HFF-Myc (cell line): ENCODE results near the gene CCNG2.

Source experiments
- DNase-seq: peaks from one replicate; pipeline ENCODE4 v3.0.0-alpha.2; 2011; ENCODE audit warnings: low read depth; ENCODE audit errors: extremely low read depth
- H3K4me3 ChIP-seq: replicated peaks from 2 replicates; pipeline ENCODE4 v1.5.1; 2011; ENCODE audit warnings: low read depth, mild to moderate bottlenecking, control low read depth, low read length
- TF ChIP-seq, protein P1 (sequence below): IDR thresholded peaks from 2 replicates; pipeline ENCODE4 v1.5.1; 2012; ENCODE audit warnings: mild to moderate bottlenecking, low read depth, low read length, control low read depth; ENCODE audit errors: missing control alignments

CCNG2 gene

DNA sequence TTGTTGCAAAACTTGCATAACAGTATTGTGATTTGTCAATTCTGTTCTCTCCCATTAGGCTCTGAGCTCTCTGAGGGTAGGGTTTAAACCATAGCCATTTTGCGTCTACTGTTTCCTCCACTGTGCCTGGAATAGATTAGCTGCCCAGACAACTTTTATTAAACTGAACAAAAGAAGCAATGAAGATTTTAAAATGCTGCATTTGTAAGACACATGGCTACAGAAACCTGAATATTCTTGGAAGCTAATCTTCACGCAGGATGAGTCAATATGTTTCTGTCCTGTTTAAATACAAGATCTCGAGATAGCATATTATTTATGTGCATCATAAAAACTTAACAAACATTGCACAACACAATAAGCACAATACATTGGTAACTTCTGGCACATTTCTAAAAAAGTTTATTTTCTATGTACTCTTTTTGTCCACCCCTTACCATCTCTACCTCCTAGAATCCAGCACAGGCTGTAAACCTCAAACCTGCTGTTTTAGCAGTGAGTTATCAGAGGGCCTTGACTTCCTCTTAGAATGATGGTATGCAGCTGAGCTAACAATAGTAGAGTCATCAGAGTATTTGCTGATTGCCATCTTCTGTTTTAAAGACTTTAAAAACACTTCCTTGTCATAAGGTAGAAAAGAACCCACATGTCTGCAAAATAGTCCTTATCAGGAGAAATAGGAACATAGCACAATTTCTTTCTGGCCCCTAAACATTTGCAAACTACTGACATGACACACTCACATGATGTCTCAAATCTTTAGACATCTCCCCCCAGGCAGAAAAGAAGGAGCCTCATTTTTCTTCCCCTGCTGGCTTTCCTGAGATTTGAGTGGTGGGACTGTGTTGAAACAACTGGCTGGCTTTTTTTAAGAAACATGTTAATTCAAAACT, 10.6 kb upstream of the CCNG2 start:
- no peak overlapping the region for H3K4me3 ChIP-seq
- DNase-seq = no peak
- TF ChIP-seq, protein P1, sequence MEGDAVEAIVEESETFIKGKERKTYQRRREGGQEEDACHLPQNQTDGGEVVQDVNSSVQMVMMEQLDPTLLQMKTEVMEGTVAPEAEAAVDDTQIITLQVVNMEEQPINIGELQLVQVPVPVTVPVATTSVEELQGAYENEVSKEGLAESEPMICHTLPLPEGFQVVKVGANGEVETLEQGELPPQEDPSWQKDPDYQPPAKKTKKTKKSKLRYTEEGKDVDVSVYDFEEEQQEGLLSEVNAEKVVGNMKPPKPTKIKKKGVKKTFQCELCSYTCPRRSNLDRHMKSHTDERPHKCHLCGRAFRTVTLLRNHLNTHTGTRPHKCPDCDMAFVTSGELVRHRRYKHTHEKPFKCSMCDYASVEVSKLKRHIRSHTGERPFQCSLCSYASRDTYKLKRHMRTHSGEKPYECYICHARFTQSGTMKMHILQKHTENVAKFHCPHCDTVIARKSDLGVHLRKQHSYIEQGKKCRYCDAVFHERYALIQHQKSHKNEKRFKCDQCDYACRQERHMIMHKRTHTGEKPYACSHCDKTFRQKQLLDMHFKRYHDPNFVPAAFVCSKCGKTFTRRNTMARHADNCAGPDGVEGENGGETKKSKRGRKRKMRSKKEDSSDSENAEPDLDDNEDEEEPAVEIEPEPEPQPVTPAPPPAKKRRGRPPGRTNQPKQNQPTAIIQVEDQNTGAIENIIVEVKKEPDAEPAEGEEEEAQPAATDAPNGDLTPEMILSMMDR = no peak

DNA sequence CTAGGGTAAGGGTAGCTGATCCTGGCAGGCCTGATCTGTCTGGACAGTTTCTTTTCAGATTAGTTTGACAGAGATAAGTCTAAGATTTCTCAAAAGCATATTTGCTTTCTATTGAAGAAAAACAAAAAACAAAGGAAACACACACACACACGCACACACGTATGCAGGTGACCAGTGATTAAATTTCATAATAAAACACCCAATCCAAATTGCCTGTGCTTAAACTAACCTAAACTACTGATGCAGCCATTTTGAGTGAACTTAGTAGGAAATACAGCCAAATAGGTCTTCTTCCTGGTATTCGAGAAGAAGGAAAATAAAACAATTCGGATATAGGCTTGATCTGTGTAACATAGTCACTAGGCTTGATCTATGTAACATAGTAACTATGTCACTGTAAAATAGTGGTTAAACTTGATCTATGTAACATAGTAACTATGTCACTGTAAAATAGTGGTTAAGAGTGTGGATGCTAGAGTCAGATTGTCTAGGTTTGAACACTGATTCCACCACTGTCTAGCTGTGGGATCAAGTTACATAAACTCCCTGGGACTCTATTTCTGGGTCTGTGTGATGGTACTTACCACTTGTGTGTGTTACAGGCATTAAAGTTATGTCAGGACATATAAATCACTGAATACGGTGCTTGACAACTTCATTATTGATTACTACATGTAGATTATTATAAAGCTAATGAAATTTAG, 9.8 kb upstream of the CCNG2 start:
- no peak overlapping the region for H3K4me3 ChIP-seq
- DNase-seq = no peak
- TF ChIP-seq, protein P1 = no peak

DNA sequence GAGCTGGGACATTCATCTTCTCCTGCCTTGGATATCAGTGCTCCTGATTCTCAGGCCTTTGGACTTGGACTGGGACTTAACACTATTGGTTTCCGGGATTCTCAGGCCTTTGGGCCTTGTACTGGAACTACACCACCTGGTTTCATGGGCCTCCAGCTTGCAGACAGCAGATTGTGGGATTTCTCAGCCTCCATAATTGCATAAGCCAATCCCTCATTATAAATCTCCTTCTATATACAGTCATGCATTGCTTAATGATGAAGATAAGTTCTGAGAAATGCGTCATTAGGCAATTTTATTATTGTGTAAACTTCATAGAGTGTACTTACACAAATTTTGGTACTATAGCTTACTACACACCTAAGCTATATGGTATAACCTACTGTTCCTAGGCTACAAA, 8.9 kb upstream of the CCNG2 start:
- TF ChIP-seq, protein P1 = no peak
- H3K4me3 ChIP-seq = no peak overlapping the region
- DNase-seq = no peak

DNA sequence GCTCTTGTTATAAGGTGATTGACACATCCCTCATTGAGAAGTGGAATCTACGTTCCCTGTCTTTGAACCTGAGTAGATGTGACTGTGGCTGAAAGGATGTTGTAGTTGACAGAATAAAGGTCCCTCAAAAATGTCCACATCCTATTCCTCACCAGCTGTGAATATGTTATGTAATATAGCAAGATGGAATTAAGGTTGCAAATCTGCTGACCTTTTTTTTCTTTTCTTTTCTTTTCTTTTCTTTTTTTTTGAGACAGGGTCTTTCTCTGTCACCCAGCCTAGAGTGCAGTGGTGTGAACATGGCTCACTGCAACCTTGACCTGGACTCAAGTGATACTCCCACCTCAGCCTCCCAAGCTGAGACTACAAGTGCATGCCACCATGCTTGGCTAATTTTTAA, 7.2 kb upstream of the CCNG2 start:
- TF ChIP-seq, protein P1 = no peak
- H3K4me3 ChIP-seq = no peak overlapping the region
- DNase-seq = no peak

DNA sequence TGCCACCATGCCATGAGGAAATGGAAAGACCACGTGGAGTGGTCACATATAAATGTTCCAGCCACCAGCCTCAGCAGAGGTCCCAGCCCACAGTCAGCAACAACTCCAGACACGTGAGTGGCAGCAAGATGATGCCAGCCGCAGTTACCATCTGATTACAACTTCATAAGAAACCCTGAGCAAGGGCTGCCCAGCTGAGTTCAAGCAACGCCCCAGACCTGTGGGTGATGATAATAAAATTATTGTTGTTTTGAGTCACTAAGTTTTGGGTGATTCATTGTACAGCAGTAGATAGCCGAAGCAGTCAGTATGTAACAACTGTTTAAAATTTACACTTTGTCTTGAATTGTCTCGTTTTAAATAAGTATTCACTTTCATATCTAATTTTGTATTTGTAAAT, 5.8 kb upstream of the CCNG2 start:
- H3K4me3 ChIP-seq = no peak overlapping the region
- TF ChIP-seq, protein P1 = no peak
- DNase-seq = no peak

DNA sequence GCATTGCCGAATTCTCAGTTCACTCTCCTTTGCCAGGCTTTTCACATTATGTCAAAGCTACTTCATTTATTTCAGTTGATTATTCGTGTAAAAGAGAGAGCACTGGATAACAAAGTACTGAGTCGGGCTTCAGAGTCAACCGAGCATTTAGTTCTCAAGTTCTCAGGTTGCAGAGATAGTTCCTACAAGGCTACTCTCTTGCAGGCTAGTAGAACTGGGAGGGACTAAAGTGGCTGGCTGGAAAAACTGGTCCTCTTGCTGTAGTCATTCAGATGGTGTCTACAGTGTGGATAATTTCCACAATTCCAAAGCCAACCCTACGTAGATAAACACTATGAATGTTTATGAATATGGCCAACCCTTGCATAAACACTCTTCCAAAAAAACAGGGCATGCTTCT, 4.6 kb upstream of the CCNG2 start:
- no peak for DNase-seq
- TF ChIP-seq, protein P1 = no peak
- no peak overlapping the region for H3K4me3 ChIP-seq
